GM23338 (cell line): Measurements from ENCODE around the gene GRAMD4. TPM values are rescaled to one million over a fixed set of nuclear protein-coding genes. Genes with fewer than 3 reads are reported as not detected.

Experiments used
- ATAC-seq: fragments of 200-7000 bp; cut with Tn5 transposase; 3 replicates; pipeline ENCODE4 v1.9.1; 2020
- DNase-seq: peaks from one replicate; pipeline ENCODE4 v3.0.0-alpha.2; 2015; ENCODE audit warnings: low spot score
- H2AFZ ChIP-seq: fragments of 200-600 bp; sonication (generic); 2 replicates; pipeline ENCODE4 v1.8.0; 2016; ENCODE audit warnings: antibody characterized with exemption, mild to moderate bottlenecking, moderate library complexity
- H3F3A ChIP-seq: fragments of 200-600 bp; sonication (generic); replicated peaks from 2 replicates; pipeline ENCODE4 v1.8.0; 2017; ENCODE audit warnings: antibody characterized with exemption, mixed run types, low read depth
- H3K27ac ChIP-seq: fragments of 200-600 bp; sonication (generic); 2 replicates; pipeline ENCODE4 v1.6.1; 2016; ENCODE audit warnings: low read depth
- H3K27me3 ChIP-seq: fragments of 200-600 bp; sonication (generic); 2 replicates; pipeline ENCODE4 v1.8.0; 2016; ENCODE audit warnings: mild to moderate bottlenecking, mixed run types, moderate library complexity; ENCODE audit not compliant: insufficient read depth
- H3K36me3 ChIP-seq: fragments of 200-600 bp; sonication (generic); 2 replicates; pipeline ENCODE4 v1.8.0; 2016; ENCODE audit warnings: mild to moderate bottlenecking; ENCODE audit not compliant: insufficient read depth
- H3K4me1 ChIP-seq: fragments of 200-600 bp; sonication (generic); 2 replicates; pipeline ENCODE4 v1.8.0; 2016; ENCODE audit warnings: mild to moderate bottlenecking, moderate library complexity; ENCODE audit not compliant: insufficient read depth
- H3K4me2 ChIP-seq: fragments of 200-600 bp; sonication (generic); 2 replicates; pipeline ENCODE4 v1.7.1; 2017; ENCODE audit warnings: mixed run types
- H3K4me3 ChIP-seq: fragments of 200-600 bp; sonication (generic); 2 replicates; pipeline ENCODE4 v1.6.1; 2016; ENCODE audit warnings: mixed run types
- H3K79me2 ChIP-seq: fragments of 200-600 bp; sonication (generic); replicated peaks from 2 replicates; pipeline ENCODE4 v1.8.0; 2017; ENCODE audit warnings: mild to moderate bottlenecking; ENCODE audit not compliant: insufficient read depth
- H3K9me2 ChIP-seq: fragments of 200-600 bp; sonication (generic); 2 replicates; pipeline ENCODE4 v1.8.0; 2017; ENCODE audit not compliant: insufficient read depth
- H4K20me1 ChIP-seq: fragments of 200-600 bp; sonication (generic); replicated peaks from 2 replicates; pipeline ENCODE4 v1.8.0; 2017; ENCODE audit warnings: mild to moderate bottlenecking; ENCODE audit not compliant: insufficient read depth
- H3K27ac Mint-ChIP-seq: 2 replicates; pipeline ENCODE4 v1.8.0; 2020; ENCODE audit warnings: inconsistent platforms, mild to moderate bottlenecking, moderate library complexity, mixed read lengths
- H3K27me3 Mint-ChIP-seq: 3 replicates; pipeline ENCODE4 v1.8.0; 2022; ENCODE audit warnings: low read depth, mild to moderate bottlenecking, moderate library complexity, mixed read lengths, inconsistent platforms; ENCODE audit not compliant: insufficient read depth, poor library complexity
- H3K36me3 Mint-ChIP-seq: 3 replicates; pipeline ENCODE4 v1.8.0; 2021; ENCODE audit warnings: low read depth, mild to moderate bottlenecking, inconsistent platforms, moderate library complexity, mixed read lengths
- H3K4me1 Mint-ChIP-seq: 3 replicates; pipeline ENCODE4 v1.8.0; 2020; ENCODE audit warnings: mild to moderate bottlenecking, inconsistent platforms, mixed read lengths
- H3K4me3 Mint-ChIP-seq: 3 replicates; pipeline ENCODE4 v1.8.0; 2021; ENCODE audit warnings: moderate library complexity, mild to moderate bottlenecking, inconsistent platforms, mixed read lengths
- H3K9me3 Mint-ChIP-seq: 3 replicates; pipeline ENCODE4 v1.8.0; 2020; ENCODE audit warnings: moderate library complexity, mild to moderate bottlenecking, inconsistent platforms, mixed read lengths
- CTCF ChIP-seq, 2 experiments: fragments of 200-600 bp in 1 of 2; sonication (generic) in 1 of 2; conservative IDR thresholded peaks; 2 replicates each; pipeline versions ENCODE4 v1.5.1 to v1.6.1; 2016 to 2017; ENCODE audit warnings: antibody characterized with exemption in 2 of 2, low read depth in 2 of 2, mild to moderate bottlenecking in 2 of 2, moderate library complexity in 1 of 2
- EZH2phosphoT487 ChIP-seq: fragments of 200-600 bp; sonication (generic); IDR thresholded peaks from one replicate; pipeline ENCODE4 v1.8.1; 2018; ENCODE audit warnings: antibody characterized with exemption; ENCODE audit not compliant: unreplicated experiment
- POLR2AphosphoS5 ChIP-seq: IDR thresholded peaks from 2 replicates; pipeline ENCODE4 v1.6.1; 2016; ENCODE audit warnings: antibody characterized with exemption, low read depth
- REST ChIP-seq: IDR thresholded peaks from one replicate; pipeline ENCODE4 v1.6.1; 2018; ENCODE audit warnings: antibody characterized with exemption; ENCODE audit not compliant: unreplicated experiment
- STAT1 ChIP-seq: IDR thresholded peaks from one replicate; pipeline ENCODE4 v1.6.1; 2016; ENCODE audit warnings: antibody characterized with exemption; ENCODE audit not compliant: unreplicated experiment
- ZNF331 ChIP-seq: fragments of 250-450 bp; sonication (Bioruptor Pico); IDR thresholded peaks from 2 replicates; pipeline ENCODE4 v1.5.0; 2020; ENCODE audit warnings: low read depth, mild to moderate bottlenecking, moderate library complexity
- ZNF462 ChIP-seq: fragments of 250-450 bp; sonication (Bioruptor Pico); IDR thresholded peaks from 2 replicates; pipeline ENCODE4 v1.5.0; 2020; ENCODE audit warnings: mild to moderate bottlenecking, moderate library complexity
- polyA plus RNA-seq: library from polyadenylated mRNA; unstranded; fragments of >200 nt; fragmentation: Nextera tagmentation; extraction: Ambion mirVana; gene quantifications from 2 replicates; pipeline ENCODE4 v1.2.1, GENCODE V29; 2016
- total RNA-seq: library from RNA; depleted of rRNA; stranded (reverse); fragments of >200 nt; shearing (Covaris generic); gene quantifications from 2 replicates; pipeline ENCODE4 v1.2.3, GENCODE V29; 2014
- TF ChIP-seq, protein P1 (sequence below): IDR thresholded peaks from 2 replicates; pipeline ENCODE4 v1.6.1; 2016; ENCODE audit warnings: antibody characterized with exemption

Gene GRAMD4
- total and polyA plus RNA-seq, 2 experiments from 2014 or later: 2.7 to 81.8 TPM

GRCh38 chr22:46681010-46681409, 60.8 kb downstream of the GRAMD4 start:
- Mint-ChIP-seq H3K9me3 (no peaks in the 10 kb centered on the region), H3K4me1 (peaks cover 11% of the 10 kb centered on the region), H3K36me3 (peaks cover 4% of the 10 kb centered on the region; the same call in 2 of the 3 replicates), H3K27me3 (peaks cover 9% of the 10 kb centered on the region), H3K4me3 (no peak overlapping the region), H3K27ac (no peak overlapping the region)
- Histone ChIP-seq H3K4me3 (no peak overlapping the region), H3K27ac (no peak overlapping the region), H3K4me2 (no peak overlapping the region), H3F3A (peaks cover 3% of the 10 kb centered on the region; the same call in 1 of the 2 replicates), H3K36me3 (no peaks in the 10 kb centered on the region), H3K27me3 (no peaks in the 10 kb centered on the region), H3K4me1 (peaks cover 8% of the 10 kb centered on the region; the same call in 1 of the 2 replicates), H4K20me1 (no peaks in the 10 kb centered on the region; the same call in 1 of the 2 replicates), H2AFZ (no peak overlapping the region), H3K9me2 (no peaks in the 10 kb centered on the region), H3K79me2 (no peaks in the 10 kb centered on the region)
- peak; percentile 50 for ATAC-seq
- TF ChIP-seq, protein P1, sequence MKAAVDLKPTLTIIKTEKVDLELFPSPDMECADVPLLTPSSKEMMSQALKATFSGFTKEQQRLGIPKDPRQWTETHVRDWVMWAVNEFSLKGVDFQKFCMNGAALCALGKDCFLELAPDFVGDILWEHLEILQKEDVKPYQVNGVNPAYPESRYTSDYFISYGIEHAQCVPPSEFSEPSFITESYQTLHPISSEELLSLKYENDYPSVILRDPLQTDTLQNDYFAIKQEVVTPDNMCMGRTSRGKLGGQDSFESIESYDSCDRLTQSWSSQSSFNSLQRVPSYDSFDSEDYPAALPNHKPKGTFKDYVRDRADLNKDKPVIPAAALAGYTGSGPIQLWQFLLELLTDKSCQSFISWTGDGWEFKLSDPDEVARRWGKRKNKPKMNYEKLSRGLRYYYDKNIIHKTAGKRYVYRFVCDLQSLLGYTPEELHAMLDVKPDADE: no peak
- no peak for TF ChIP-seq ZNF331 (CRISPR knock-in tag)
- no peak for TF ChIP-seq EZH2phosphoT487
- no peak for TF ChIP-seq STAT1
- TF ChIP-seq REST: no peak
- peak; percentile 45 to 53 for TF ChIP-seq CTCF (conservative IDR thresholded peaks at IDR 0.05; ENCODE audit: low read depth in 2 of 2)
- TF ChIP-seq POLR2AphosphoS5: no peak
- peak; percentile 38 for DNase-seq

- ATAC-seq: no peak
- H3K9me3 Mint-ChIP-seq: no peaks in the 10 kb centered on the region
- TF ChIP-seq ZNF462 (CRISPR knock-in tag): no peak
Observed at GRCh38 chr22:46682011-46682731, 62.0 kb downstream of the GRAMD4 start.

More at GRCh38 chr22:46682011-46682731, 62.0 kb downstream of the GRAMD4 start:
- Histone ChIP-seq H3K4me1 (peaks cover 8% of the 10 kb centered on the region; the same call in 1 of the 2 replicates), H3K79me2 (no peaks in the 10 kb centered on the region), H4K20me1 (no peaks in the 10 kb centered on the region; the same call in 1 of the 2 replicates), H3K27me3 (no peaks in the 10 kb centered on the region), H3K9me2 (no peaks in the 10 kb centered on the region), H3K27ac (no peak overlapping the region), H3K4me2 (no peak overlapping the region), H2AFZ (no peak overlapping the region), H3K36me3 (no peaks in the 10 kb centered on the region), H3K4me3 (no peak overlapping the region), H3F3A (peaks cover 3% of the 10 kb centered on the region; the same call in 1 of the 2 replicates)
- H3K4me3 Mint-ChIP-seq: no peak overlapping the region
- no peak overlapping the region for H3K27ac Mint-ChIP-seq
- peaks cover 9% of the 10 kb centered on the region; the same call in 2 of the 3 replicates for H3K36me3 Mint-ChIP-seq
- DNase-seq: no peak
- peaks cover 7% of the 10 kb centered on the region for H3K27me3 Mint-ChIP-seq
- H3K4me1 Mint-ChIP-seq: peaks cover 11% of the 10 kb centered on the region
